K562 (cell line): ENCODE results near the gene KRT8. TPM values are rescaled to one million over a fixed set of nuclear protein-coding genes. Genes with fewer than 3 reads are reported as not detected.
A peak's percentile ranks its signal among the peaks of the same experiment; 100 is the strongest.

Experiments used
- BDP1 ChIP-seq: IDR thresholded peaks from 3 replicates; pipeline ENCODE4 v1.6.1; 2011; ENCODE audit not compliant: insufficient read length, insufficient read depth
- CUX1 ChIP-seq: fragments of 200-800 bp; sonication (Bioruptor generic); IDR thresholded peaks from 2 replicates; pipeline ENCODE4 v1.6.1; 2016; ENCODE audit warnings: missing genetic modification characterization, missing compliant biosample characterization
- ELF2 ChIP-seq: fragments of 250-450 bp; sonication (Bioruptor Pico); IDR thresholded peaks from 2 replicates; pipeline ENCODE4 v1.5.0; 2021; ENCODE audit warnings: mild to moderate bottlenecking
- EP300 ChIP-seq: IDR thresholded peaks from 2 replicates; pipeline ENCODE4 v1.6.1; 2012; ENCODE audit warnings: low read length, improper control_type of control experiment
- HDAC1 ChIP-seq, 2 experiments: fragments of 450-650 bp; IDR thresholded peaks; 2 replicates each; pipeline ENCODE4 v1.6.1; 2016 to 2017; ENCODE audit warnings: inconsistent platforms in 1 of 2, mild to moderate bottlenecking in 1 of 2, moderate library complexity in 1 of 2
- IRF9 ChIP-seq: fragments of 450-650 bp; IDR thresholded peaks from 2 replicates; pipeline ENCODE4 v1.6.1; 2016; ENCODE audit warnings: missing biosample characterization, missing genetic modification characterization
- MIER1 ChIP-seq: fragments of 450-650 bp; IDR thresholded peaks from 2 replicates; pipeline ENCODE4 v1.6.1; 2016; ENCODE audit warnings: antibody characterized with exemption, mild to moderate bottlenecking, low read depth
- NCOA6 ChIP-seq: fragments of 450-650 bp; IDR thresholded peaks from 2 replicates; pipeline ENCODE4 v1.6.1; 2017; ENCODE audit warnings: mild to moderate bottlenecking
- SMAD4 ChIP-seq: fragments of 250-450 bp; sonication (Bioruptor Pico); conservative IDR thresholded peaks from 2 replicates; pipeline ENCODE4 v1.8.0; 2021; ENCODE audit warnings: inconsistent platforms, mild to moderate bottlenecking, moderate library complexity
- SMARCA5 ChIP-seq: fragments of 450-650 bp; IDR thresholded peaks from 2 replicates; pipeline ENCODE4 v1.6.1; 2016
- U2AF2 ChIP-seq: fragments of 200-400 bp; formaldehyde crosslinking; optimal IDR thresholded peaks from 2 replicates; pipeline ENCODE3; 2017; ENCODE audit warnings: low read depth, mild to moderate bottlenecking, low read length
- ZNF3 ChIP-seq: fragments of 250-450 bp; sonication (Bioruptor Pico); IDR thresholded peaks from 2 replicates; pipeline ENCODE4 v1.5.0; 2021; ENCODE audit warnings: mild to moderate bottlenecking, moderate library complexity
- ZNF384 ChIP-seq: IDR thresholded peaks from 2 replicates; pipeline ENCODE4 v1.6.1; 2012; ENCODE audit warnings: low read depth, low read length, improper control_type of control experiment
- polyA plus RNA-seq, 8 experiments: library from polyadenylated mRNA; depleted of rRNA in 4 of 8; stranded (reverse) in 5 of 8; unstranded in 3 of 8; fragments of >200 nt; fragmentation: Nextera tagmentation in 2 of 8; fragmentation: Illumina TruSeq in 1 of 8; extraction: Ambion mirVana in 2 of 8; extraction: Trizol in 1 of 8; gene quantifications; 2 replicates each; pipeline versions ENCODE4 v1.2.1 to v1.2.3, GENCODE V29; 2011 to 2014; ENCODE audit warnings: inconsistent platforms in 1 of 8, missing spikeins in 1 of 8
- total RNA-seq, 7 experiments: library from RNA; depleted of rRNA in 6 of 7; stranded (reverse); fragments of >200 nt in 6 of 7; fragmentation: Illumina TruSeq in 2 of 7; extraction: Trizol in 2 of 7; gene quantifications; 2 replicates each; pipeline versions ENCODE4 v1.2.1 to v1.2.3, GENCODE V29; 2011 to 2021; ENCODE audit warnings: low replicate concordance in 1 of 7
- TF ChIP-seq, protein P1 (sequence below): sonication (generic); formaldehyde crosslinking; IDR thresholded peaks from 2 replicates; pipeline ENCODE4 v1.9.0; 2022; ENCODE audit warnings: mild to moderate bottlenecking, missing genetic modification reagents
- TF ChIP-seq, protein P2 (sequence below), 2 experiments: fragments of 450-650 bp in 1 of 2; IDR thresholded peaks; 2 replicates each; pipeline ENCODE4 v1.6.1; 2011 to 2017; ENCODE audit warnings: low read depth in 2 of 2, antibody characterized with exemption in 1 of 2, borderline replicate concordance in 1 of 2, low read length in 1 of 2, mild to moderate bottlenecking in 1 of 2, mixed read lengths in 1 of 2; ENCODE audit not compliant: control insufficient read depth in 1 of 2
- TF ChIP-seq, protein P3 (sequence below): IDR thresholded peaks from 2 replicates; pipeline ENCODE4 v1.6.1; 2011; ENCODE audit not compliant: insufficient read length; ENCODE audit errors: extremely low read depth
- TF ChIP-seq, protein P4 (sequence below): sonication (generic); formaldehyde crosslinking; IDR thresholded peaks from 2 replicates; pipeline ENCODE4 v1.9.0; 2022; ENCODE audit warnings: mild to moderate bottlenecking, missing genetic modification reagents

Gene KRT8
- total and polyA plus RNA-seq, 9 of the 15 experiments (the other 6 are each of a cell fraction or from before 2014, with no cell fraction given), result 41.5 to 661 (median 260) TPM

GRCh38 chr12:52873832-52874572 lies 30.9 kb downstream of the KRT8 start (continued):
- TF ChIP-seq NCOA6, result no peak
- peak; percentile 70 for TF ChIP-seq EP300
- TF ChIP-seq ELF2 (CRISPR knock-in tag), result no peak
- TF ChIP-seq, protein P1, sequence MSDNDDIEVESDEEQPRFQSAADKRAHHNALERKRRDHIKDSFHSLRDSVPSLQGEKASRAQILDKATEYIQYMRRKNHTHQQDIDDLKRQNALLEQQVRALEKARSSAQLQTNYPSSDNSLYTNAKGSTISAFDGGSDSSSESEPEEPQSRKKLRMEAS (CRISPR knock-in tag), result 0 out of 2 replicates have a peak, but pooled peaks have one; percentile 18
- TF ChIP-seq CUX1, result no peak
- TF ChIP-seq ZNF384, result no peak
- TF ChIP-seq, protein P2, sequence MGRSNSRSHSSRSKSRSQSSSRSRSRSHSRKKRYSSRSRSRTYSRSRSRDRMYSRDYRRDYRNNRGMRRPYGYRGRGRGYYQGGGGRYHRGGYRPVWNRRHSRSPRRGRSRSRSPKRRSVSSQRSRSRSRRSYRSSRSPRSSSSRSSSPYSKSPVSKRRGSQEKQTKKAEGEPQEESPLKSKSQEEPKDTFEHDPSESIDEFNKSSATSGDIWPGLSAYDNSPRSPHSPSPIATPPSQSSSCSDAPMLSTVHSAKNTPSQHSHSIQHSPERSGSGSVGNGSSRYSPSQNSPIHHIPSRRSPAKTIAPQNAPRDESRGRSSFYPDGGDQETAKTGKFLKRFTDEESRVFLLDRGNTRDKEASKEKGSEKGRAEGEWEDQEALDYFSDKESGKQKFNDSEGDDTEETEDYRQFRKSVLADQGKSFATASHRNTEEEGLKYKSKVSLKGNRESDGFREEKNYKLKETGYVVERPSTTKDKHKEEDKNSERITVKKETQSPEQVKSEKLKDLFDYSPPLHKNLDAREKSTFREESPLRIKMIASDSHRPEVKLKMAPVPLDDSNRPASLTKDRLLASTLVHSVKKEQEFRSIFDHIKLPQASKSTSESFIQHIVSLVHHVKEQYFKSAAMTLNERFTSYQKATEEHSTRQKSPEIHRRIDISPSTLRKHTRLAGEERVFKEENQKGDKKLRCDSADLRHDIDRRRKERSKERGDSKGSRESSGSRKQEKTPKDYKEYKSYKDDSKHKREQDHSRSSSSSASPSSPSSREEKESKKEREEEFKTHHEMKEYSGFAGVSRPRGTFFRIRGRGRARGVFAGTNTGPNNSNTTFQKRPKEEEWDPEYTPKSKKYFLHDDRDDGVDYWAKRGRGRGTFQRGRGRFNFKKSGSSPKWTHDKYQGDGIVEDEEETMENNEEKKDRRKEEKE (IDR thresholded peaks at IDR 0.05; ENCODE audit: borderline replicate concordance in 1 of 2, control insufficient read depth in 1 of 2, low read depth in 2 of 2, low read length in 1 of 2), result no peak
- TF ChIP-seq SMAD4, result peak; percentile 74
- peak in 1 of 2 experiments; percentile 68; a peak in 1 of 4 replicates for TF ChIP-seq HDAC1 (IDR thresholded peaks at IDR 0.05)
- no peak for TF ChIP-seq MIER1
- TF ChIP-seq ZNF3 (CRISPR knock-in tag), result no peak
- no peak for TF ChIP-seq BDP1
- no peak for TF ChIP-seq SMARCA5
- TF ChIP-seq IRF9 (tag), result no peak
- no peak for TF ChIP-seq U2AF2
- TF ChIP-seq, protein P3, sequence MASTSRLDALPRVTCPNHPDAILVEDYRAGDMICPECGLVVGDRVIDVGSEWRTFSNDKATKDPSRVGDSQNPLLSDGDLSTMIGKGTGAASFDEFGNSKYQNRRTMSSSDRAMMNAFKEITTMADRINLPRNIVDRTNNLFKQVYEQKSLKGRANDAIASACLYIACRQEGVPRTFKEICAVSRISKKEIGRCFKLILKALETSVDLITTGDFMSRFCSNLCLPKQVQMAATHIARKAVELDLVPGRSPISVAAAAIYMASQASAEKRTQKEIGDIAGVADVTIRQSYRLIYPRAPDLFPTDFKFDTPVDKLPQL, result no peak
- TF ChIP-seq, protein P4, sequence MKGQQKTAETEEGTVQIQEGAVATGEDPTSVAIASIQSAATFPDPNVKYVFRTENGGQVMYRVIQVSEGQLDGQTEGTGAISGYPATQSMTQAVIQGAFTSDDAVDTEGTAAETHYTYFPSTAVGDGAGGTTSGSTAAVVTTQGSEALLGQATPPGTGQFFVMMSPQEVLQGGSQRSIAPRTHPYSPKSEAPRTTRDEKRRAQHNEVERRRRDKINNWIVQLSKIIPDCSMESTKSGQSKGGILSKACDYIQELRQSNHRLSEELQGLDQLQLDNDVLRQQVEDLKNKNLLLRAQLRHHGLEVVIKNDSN (CRISPR knock-in tag), result no peak
